AG10803 (cell line): ENCODE data around the gene PRKN.

ENCODE experiments used
- DNase-seq: peaks from one replicate; pipeline ENCODE4 v3.0.0; 2010; ENCODE audit warnings: low read depth
- H3K4me3 ChIP-seq: 2 replicates; pipeline ENCODE4 v1.5.1; 2011; ENCODE audit warnings: mild to moderate bottlenecking, low read length, control low read depth
- CTCF ChIP-seq: conservative IDR thresholded peaks from 2 replicates; pipeline ENCODE4 v1.5.1; 2011; ENCODE audit warnings: mild to moderate bottlenecking, low read length, control low read depth, inconsistent platforms

The PRKN gene

GRCh38 chr6:161835500-161836215, 891.9 kb downstream of the PRKN start:
- peak; percentile 22; the same call in 1 of the 2 replicates for TF ChIP-seq CTCF
- no peak overlapping the region for H3K4me3 ChIP-seq
- no peak for DNase-seq

GRCh38 chr6:161834426-161834825, 893.1 kb downstream of the PRKN start:
- DNase-seq, result no peak
- no peak overlapping the region for H3K4me3 ChIP-seq
- TF ChIP-seq CTCF, result no peak

DNA sequence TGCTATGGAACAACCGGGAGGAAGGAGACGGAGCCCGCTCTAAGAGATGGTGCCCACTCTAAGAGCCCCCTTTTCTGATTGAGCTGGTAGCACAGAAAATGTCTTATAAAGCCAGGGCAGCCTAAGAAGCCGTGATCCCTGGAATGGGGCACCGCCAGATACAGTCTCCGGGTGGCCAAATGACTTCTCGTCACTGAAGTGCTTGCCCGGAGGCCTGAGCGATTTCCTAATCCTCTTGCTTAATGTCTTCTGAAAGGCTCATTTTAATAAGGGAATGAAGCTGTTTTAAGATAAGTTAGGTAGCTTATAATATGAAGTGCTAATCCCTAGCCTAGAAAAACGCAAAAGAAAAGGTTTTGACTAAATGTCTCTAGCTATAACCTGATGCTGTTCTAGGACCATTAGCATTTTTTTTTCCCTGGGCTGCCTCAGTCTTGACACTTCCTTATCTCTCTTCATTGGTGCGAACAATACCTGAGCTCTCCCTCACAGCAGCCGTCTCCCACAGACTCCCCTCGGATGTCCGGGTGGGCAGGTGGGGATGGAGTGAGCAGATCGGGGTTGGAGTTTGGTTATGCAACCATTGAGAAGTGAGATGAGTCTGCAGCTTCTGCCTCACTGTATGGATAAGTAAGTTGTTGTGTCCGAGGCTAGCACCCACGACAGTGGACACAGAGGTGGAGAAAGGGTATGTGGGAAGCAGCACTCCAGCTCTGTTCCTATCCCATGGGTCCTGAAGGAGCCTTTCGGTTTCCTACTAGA, 894.3 kb downstream of the PRKN start:
- no peak overlapping the region for H3K4me3 ChIP-seq
- DNase-seq, result no peak
- TF ChIP-seq CTCF, result no peak

- no peak overlapping the region for H3K4me3 ChIP-seq
- TF ChIP-seq CTCF, result no peak
- no peak for DNase-seq
Measured at GRCh38 chr6:161832622-161833021, 894.9 kb downstream of the PRKN start.

- no peak for DNase-seq
- TF ChIP-seq CTCF, result no peak
- H3K4me3 ChIP-seq, result no peak overlapping the region
Measured at GRCh38 chr6:161830866-161831616, 896.5 kb downstream of the PRKN start.

- no peak overlapping the region for H3K4me3 ChIP-seq
- no peak for DNase-seq
- TF ChIP-seq CTCF, result no peak
Measured at GRCh38 chr6:161829291-161829729, 898.3 kb downstream of the PRKN start.
